ENCODE data around the gene NRXN3. TPM values are rescaled to one million over a fixed set of nuclear protein-coding genes. Genes with fewer than 3 reads are reported as not detected.

NRXN3 gene
- polyA plus RNA-seq, 1 donor from 2014 or later, result not detected

DNA sequence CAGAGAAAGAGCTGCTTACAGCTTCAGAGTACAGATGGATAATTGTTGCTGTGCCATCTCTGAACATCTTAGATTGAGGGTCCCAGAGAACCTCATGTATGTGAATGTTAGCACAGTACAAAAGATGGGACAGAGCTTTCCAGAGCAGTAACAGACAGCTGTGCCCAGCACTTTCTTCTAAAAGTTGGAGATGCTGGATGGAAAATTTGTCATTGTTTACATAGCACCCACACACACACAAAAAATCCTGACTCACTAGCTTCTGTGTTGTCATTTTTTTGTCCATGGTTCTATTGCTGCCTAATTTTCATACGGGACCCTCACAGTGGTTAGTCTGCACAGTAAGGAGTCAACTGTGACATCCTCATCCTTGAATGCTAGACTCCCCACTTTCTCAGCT lies 1666.4 kb downstream of the NRXN3 start:
- Mint-ChIP-seq H3K9me3 (peaks cover 0 to 8% (median 2%) of the 10 kb centered on the region in 3 donors), H3K27me3 (no peaks in the 10 kb centered on the region), H3K36me3 (no peaks in the 10 kb centered on the region), H3K4me1 (peaks cover 0 to 1% (median 0%) of the 10 kb centered on the region in 3 donors), H3K4me3 (no peak overlapping the region), H3K27ac (no peak overlapping the region)

DNA sequence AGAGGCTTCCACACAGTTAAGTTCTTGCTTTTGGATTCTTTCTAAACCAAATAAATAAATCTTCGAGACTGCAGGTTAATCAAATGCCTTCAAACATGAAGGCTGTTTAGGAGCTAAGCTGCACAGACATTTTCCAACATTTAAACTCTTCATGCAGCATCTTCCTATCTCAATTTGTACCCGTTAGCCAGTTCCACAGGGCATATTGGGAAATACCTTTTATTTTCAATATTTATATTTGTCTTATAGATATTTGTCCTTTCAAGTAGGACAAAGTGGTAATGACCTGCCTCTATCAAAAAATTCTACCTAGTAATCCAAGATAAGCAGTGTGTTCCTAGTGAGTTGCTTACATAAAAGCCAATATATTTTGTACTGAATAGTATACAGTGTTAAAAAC lies 1667.5 kb downstream of the NRXN3 start:
- Mint-ChIP-seq H3K27ac (no peak overlapping the region), H3K4me3 (no peak overlapping the region), H3K4me1 (peaks cover 0 to 1% (median 0%) of the 10 kb centered on the region in 3 donors), H3K27me3 (no peaks in the 10 kb centered on the region), H3K36me3 (peaks cover 2% of the 10 kb centered on the region), H3K9me3 (peaks cover 2 to 8% (median 2%) of the 10 kb centered on the region in 3 donors)

DNA sequence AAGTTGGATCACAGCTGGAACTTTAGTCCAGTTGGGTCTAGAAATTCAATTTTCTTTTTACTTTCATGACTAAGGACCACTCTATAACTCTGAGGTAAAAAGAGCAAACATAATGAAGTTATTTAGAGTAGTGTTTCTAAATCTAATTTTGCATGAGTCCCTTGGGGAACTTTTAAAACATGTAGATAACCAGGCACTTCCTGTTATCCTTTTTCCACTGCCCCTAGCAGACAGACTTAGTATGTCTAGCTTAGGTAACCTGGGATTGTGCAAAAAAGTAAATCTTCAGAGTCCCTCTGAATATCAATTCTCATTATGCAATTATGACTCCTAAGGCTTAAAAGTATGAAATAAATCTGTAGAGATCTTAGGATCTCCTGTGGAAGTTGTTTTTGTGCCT lies 1669.9 kb downstream of the NRXN3 start:
- Mint-ChIP-seq H3K27me3 (no peaks in the 10 kb centered on the region), H3K4me1 (peaks cover 0 to 1% (median 0%) of the 10 kb centered on the region in 3 donors), H3K9me3 (peaks cover 0 to 4% (median 2%) of the 10 kb centered on the region in 3 donors), H3K36me3 (peaks cover 2% of the 10 kb centered on the region), H3K4me3 (no peak overlapping the region), H3K27ac (no peak overlapping the region)

DNA sequence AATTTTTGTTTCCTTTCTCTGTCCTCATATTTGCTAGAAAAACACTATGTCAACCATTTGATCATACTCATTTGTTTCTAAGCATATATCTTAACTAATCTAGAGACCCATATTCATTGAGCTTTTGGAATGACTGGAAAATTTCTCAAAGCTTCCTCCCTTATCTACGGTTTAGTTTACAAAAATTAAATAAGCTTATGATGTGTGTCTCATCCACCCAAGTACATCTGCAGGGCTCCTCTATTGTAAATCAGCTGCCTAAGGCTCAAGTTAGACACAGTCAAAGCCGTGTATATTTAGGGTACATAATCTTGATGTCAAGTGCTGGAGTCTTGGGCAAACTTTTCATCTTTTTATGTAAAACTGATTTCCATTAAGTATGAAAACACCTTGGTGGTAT lies 1670.7 kb downstream of the NRXN3 start:
- Mint-ChIP-seq H3K4me1 (peaks cover 0 to 1% (median 0%) of the 10 kb centered on the region in 3 donors), H3K9me3 (peaks cover 0 to 4% (median 2%) of the 10 kb centered on the region in 3 donors), H3K27ac (no peak overlapping the region), H3K4me3 (no peak overlapping the region), H3K27me3 (no peaks in the 10 kb centered on the region), H3K36me3 (peaks cover 2% of the 10 kb centered on the region)

DNA sequence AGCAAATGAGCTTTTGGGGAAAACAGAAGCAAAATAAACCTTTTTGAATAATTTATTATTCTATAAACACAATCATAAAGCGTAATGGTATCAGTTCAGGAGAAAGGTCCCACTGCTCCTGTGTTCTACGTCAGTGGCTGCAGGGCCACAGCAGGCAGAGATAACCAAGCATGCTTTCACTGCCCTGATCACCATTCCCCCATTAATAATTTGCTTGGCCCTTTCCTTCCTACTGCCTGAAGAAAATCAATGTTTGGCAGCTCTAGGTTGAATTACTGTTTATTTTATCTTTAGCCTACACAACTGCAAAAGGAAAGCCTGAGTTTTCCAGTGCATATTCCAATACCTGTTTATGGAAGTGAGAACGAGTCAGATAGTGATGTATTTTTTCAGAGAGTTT lies 1671.3 kb downstream of the NRXN3 start:
- H3K9me3 Mint-ChIP-seq, result peaks cover 0 to 4% (median 2%) of the 10 kb centered on the region in 3 donors
- H3K4me1 Mint-ChIP-seq, result peaks cover 0 to 1% (median 0%) of the 10 kb centered on the region in 3 donors
- no peak overlapping the region for H3K27ac Mint-ChIP-seq
- no peaks in the 10 kb centered on the region for H3K27me3 Mint-ChIP-seq
- H3K36me3 Mint-ChIP-seq, result peaks cover 2% of the 10 kb centered on the region
- H3K4me3 Mint-ChIP-seq, result no peak overlapping the region

DNA sequence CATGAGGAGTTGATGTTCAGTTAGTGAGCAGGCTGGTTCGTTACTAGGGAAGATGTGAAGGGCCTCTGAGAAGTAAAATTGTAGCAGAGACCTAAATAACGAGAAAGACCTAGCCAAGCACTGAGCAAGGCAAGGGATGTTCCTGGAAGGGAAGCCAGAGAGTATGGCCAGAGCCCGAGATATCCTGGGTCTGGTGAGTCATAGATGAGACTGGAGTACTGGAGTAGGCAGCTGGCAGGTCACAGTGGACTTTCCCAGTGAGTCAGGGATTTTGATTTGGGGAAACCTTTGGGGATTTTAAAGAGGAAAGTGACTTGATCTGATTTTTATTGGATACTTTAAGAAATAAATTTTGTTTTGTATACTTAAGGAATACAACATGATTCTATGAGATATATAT lies 1672.1 kb downstream of the NRXN3 start:
- peaks cover 2% of the 10 kb centered on the region for H3K36me3 Mint-ChIP-seq
- no peaks in the 10 kb centered on the region for H3K27me3 Mint-ChIP-seq
- H3K27ac Mint-ChIP-seq, result no peak overlapping the region
- peaks cover 0 to 4% (median 2%) of the 10 kb centered on the region in 3 donors for H3K9me3 Mint-ChIP-seq
- peaks cover 0 to 1% (median 0%) of the 10 kb centered on the region in 3 donors for H3K4me1 Mint-ChIP-seq
- no peak overlapping the region for H3K4me3 Mint-ChIP-seq

DNA sequence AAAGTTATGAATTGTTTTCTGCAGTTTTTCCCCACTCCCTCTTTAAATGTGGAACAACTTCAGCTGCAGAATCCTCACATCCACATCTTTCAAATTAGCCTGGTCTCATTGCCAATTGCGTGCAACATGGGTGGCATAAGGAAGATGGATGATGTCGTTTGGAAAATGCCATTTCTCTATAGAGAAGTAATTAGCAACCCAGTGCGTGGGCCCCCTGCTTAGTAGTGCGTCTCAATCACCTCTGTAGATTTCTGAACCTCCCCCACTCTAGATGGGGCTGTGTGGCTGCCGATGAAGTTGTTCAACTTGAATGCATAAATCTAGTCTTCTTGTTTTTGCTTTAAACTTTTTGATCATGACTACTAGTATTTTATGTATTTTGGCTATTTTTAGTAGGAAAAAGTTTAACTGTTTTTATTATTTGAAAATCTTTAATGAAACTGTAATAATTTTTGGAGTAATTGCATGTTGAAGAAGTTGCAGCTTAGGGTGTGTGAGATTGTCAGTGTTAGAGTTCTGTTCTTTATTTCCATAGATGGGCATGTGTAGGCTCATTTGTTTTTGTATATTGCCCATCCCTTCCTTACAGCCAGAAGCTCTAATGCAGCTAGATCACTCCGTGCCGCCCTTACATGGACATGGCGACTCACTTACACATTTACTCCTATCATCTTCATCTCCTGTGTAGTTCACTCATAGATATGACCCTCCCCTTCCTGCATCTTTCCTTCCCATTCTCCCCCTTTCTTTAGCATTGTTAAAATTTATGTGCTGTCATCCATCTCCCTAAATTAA lies 1683.0 kb downstream of the NRXN3 start:
- Mint-ChIP-seq H3K4me1 (no peaks in the 10 kb centered on the region), H3K4me3 (no peak overlapping the region), H3K36me3 (no peaks in the 10 kb centered on the region), H3K27ac (no peak overlapping the region), H3K9me3 (peaks cover 0 to 4% (median 2%) of the 10 kb centered on the region in 3 donors), H3K27me3 (no peaks in the 10 kb centered on the region)

DNA sequence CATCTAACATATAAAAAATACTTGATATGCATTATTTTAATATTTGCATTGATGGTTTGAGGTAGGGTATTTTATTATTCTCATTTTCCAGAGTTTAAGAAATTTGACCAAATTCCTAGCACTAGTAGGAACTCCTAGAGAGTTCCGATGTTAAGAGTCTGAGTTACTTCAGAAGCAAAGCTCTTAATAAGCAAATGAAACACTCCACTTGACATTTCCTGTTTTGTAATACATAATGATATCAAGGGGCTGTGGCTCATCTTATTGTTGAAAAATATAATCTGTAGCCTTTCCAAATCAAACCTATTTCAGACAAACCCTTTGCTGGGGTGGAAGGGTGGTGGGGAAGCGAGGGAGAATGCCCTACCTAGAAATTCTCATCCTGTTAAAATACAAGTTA lies 1685.6 kb downstream of the NRXN3 start:
- no peak overlapping the region for H3K27ac Mint-ChIP-seq
- H3K4me3 Mint-ChIP-seq, result no peak overlapping the region
- H3K9me3 Mint-ChIP-seq, result peaks cover 0 to 2% (median 2%) of the 10 kb centered on the region in 3 donors
- no peaks in the 10 kb centered on the region for H3K27me3 Mint-ChIP-seq
- H3K4me1 Mint-ChIP-seq, result no peaks in the 10 kb centered on the region
- H3K36me3 Mint-ChIP-seq, result no peaks in the 10 kb centered on the region

DNA sequence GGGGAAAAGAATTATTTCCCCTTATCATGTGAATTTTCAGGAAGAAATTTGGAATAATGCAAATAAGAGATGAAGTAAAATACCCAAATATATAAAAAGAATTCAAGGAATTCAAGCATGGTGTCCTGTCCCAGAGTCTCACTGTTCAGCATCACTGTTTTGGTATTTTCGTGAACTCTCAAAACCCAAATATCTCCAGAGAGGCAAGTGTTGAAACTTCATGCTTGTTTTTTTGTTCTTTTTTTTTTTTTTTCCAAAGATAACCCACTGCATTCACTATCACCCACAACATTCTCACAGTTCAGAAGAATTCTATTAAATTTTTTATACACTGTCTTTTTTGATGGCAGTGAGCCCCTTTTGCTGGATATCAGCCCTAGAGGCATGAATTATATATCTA lies 1686.2 kb downstream of the NRXN3 start:
- Mint-ChIP-seq H3K4me3 (no peak overlapping the region), H3K27ac (no peak overlapping the region), H3K4me1 (no peaks in the 10 kb centered on the region)

DNA sequence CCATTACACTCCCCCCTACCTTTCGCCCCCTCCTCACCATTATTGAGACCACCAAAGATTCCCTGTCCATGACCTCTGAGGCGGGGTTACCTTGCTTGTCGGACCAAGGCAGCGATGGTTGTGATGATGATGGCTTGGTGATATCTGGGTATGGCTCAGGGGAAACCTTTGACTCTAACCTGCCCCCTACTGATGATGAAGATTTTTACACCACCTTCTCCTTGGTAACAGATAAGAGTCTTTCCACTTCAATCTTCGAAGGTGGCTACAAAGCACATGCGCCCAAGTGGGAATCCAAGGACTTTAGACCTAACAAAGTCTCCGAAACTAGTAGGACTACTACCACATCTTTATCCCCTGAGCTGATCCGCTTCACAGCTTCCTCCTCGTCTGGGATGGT lies 1690.9 kb downstream of the NRXN3 start:
- H3K36me3 Mint-ChIP-seq, result no peaks in the 10 kb centered on the region
- peaks cover 0 to 3% (median 2%) of the 10 kb centered on the region in 3 donors for H3K9me3 Mint-ChIP-seq
- H3K27ac Mint-ChIP-seq, result no peak overlapping the region
- no peak overlapping the region for H3K4me3 Mint-ChIP-seq
- no peaks in the 10 kb centered on the region for H3K4me1 Mint-ChIP-seq
- no peaks in the 10 kb centered on the region for H3K27me3 Mint-ChIP-seq

More for the DNA sequence above, 1686.2 kb downstream of the NRXN3 start:
- Mint-ChIP-seq H3K9me3 (peaks cover under 1 to 2% (median 2%) of the 10 kb centered on the region in 3 donors), H3K36me3 (no peaks in the 10 kb centered on the region), H3K27me3 (no peaks in the 10 kb centered on the region)

DNA sequence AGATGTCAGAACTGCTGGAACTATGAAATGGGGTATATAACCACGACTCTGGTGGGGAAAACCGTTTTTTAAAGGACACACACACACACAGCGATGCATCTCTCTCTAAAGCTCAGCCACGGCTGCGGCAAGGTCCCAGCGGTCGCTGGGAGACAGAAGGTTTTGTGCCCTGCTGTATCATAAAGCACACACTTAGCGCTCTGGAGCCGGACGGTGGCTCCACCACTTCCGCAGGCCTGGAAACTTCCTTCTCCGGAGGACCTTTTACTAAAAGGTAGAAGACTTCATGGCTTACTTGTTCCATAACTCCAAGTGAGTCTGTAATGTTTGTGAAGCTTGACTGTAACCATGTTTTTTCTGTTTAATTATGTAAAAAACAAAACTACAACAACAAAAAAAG lies 1691.9 kb downstream of the NRXN3 start:
- no peaks in the 10 kb centered on the region for H3K36me3 Mint-ChIP-seq
- no peak overlapping the region for H3K27ac Mint-ChIP-seq
- no peaks in the 10 kb centered on the region for H3K27me3 Mint-ChIP-seq
- H3K9me3 Mint-ChIP-seq, result peaks cover 0 to 3% (median 2%) of the 10 kb centered on the region in 3 donors
- no peak overlapping the region for H3K4me3 Mint-ChIP-seq
- no peaks in the 10 kb centered on the region for H3K4me1 Mint-ChIP-seq

DNA sequence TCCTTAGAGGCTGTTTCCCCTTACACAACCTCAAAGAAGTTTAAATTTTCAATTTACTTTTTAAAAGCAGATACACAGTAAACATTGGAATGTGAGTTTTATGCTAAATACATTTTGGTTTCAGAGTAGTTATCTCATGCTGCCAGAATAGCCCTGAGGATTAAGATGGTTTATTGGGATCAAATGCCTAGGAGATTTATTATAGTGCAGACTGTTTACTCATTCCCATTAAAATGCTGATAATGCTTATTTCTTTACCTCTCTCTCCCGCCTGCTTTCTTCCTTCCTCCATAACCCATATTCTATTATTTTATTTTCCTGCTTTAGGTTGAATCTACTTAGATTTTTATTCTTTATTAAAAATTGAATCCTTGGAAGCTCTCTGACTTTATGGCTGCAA lies 1701.0 kb downstream of the NRXN3 start:
- H3K36me3 Mint-ChIP-seq, result peaks cover 2% of the 10 kb centered on the region
- H3K27me3 Mint-ChIP-seq, result no peaks in the 10 kb centered on the region
- no peaks in the 10 kb centered on the region for H3K4me1 Mint-ChIP-seq
- no peak overlapping the region for H3K27ac Mint-ChIP-seq
- peaks cover 0 to 4% (median 2%) of the 10 kb centered on the region in 3 donors for H3K9me3 Mint-ChIP-seq
- H3K4me3 Mint-ChIP-seq, result no peak overlapping the region

DNA sequence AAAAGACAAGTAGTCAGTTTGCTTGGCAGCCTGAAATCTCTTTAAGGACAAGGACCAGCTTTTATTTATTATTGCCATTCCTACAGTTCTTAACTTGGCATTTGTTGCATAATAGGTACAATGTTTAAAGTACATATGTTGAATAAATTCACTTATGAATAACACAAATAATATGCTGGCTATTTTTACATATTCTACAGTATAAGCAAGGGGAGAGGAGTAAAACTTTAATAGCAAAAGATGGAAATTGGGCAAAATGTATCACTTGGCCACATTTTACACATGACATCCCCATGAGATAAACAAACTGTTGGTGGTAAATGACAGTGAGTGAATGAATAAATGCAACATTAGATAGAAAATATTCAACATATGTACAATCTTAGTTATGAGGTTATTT lies 1708.1 kb downstream of the NRXN3 start:
- no peaks in the 10 kb centered on the region for H3K4me1 Mint-ChIP-seq
- no peak overlapping the region for H3K27ac Mint-ChIP-seq
- H3K9me3 Mint-ChIP-seq, result peaks cover 0 to 6% (median 6%) of the 10 kb centered on the region in 3 donors
- H3K36me3 Mint-ChIP-seq, result peaks cover 2% of the 10 kb centered on the region
- H3K27me3 Mint-ChIP-seq, result no peaks in the 10 kb centered on the region
- H3K4me3 Mint-ChIP-seq, result no peak overlapping the region

DNA sequence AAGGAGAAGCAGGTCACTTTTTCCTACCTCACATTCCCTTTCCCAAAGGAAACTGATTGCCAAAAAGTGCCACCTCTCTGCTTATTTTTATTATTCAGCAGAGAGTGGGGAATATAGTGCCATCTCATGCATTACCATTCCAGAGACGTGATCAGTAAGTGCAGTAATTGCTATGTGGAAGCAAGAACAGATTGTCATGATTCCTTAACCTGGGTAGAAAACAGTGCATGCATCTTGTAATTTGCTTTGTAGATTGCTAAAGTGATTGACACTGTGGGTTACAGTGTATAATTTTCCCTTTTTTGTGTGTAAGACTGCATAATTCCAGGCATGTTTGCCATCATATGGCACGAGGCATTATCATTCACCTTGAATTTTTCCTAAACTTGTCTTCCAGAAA lies 1708.6 kb downstream of the NRXN3 start:
- Mint-ChIP-seq H3K27me3 (no peaks in the 10 kb centered on the region), H3K27ac (no peak overlapping the region), H3K36me3 (peaks cover 2% of the 10 kb centered on the region), H3K9me3 (peaks cover 0 to 9% (median 4%) of the 10 kb centered on the region in 3 donors), H3K4me3 (no peak overlapping the region), H3K4me1 (no peaks in the 10 kb centered on the region)

DNA sequence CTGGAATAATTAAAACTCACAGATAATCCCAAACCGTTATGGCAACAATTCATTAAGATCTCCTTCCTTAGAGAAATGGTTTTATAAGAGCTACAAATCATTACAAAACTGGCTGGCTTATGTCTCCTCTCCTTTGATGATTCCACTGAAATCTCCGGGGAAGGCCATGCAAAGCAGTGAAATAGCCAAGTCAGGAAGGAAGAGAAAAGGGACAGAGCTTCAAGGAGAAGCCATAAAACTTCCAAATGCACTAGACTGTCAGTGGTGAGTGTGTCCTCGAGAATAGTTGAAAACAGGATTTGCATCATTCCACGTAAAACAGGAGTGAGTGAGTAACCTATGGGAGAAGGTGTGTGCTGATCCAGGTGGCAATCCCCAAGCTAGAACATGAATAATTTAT lies 1711.1 kb downstream of the NRXN3 start:
- peaks cover 1 to 9% (median 3%) of the 10 kb centered on the region in 3 donors for H3K9me3 Mint-ChIP-seq
- no peak overlapping the region for H3K4me3 Mint-ChIP-seq
- no peaks in the 10 kb centered on the region for H3K27me3 Mint-ChIP-seq
- H3K27ac Mint-ChIP-seq, result no peak overlapping the region
- no peaks in the 10 kb centered on the region for H3K4me1 Mint-ChIP-seq
- H3K36me3 Mint-ChIP-seq, result peaks cover 2% of the 10 kb centered on the region

DNA sequence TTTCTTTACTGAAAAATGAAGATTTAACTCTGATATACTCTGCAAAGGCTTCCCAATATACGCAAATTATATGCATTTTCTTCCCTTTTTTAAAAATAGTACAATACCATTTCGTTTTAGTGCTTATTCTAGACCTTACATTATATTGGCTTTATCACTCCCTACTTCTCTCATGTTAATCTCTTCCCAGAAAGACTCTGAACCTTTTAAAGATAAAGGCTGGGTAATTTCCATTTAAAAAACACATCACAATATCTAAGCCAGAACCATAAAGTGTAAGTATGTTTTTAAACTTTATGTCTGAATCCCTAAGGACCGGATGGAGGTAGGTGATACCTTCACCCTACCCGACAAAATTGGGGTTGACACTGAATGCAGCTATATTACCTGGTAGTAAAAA lies 1720.4 kb downstream of the NRXN3 start:
- Mint-ChIP-seq H3K9me3 (peaks cover 0 to 3% (median 2%) of the 10 kb centered on the region in 3 donors), H3K4me1 (no peaks in the 10 kb centered on the region), H3K27me3 (no peaks in the 10 kb centered on the region), H3K4me3 (no peak overlapping the region), H3K36me3 (no peaks in the 10 kb centered on the region), H3K27ac (no peak overlapping the region)
